SK-MEL-5 (cell line): ENCODE measurements around the gene IKZF2. TPM values are rescaled to one million over a fixed set of nuclear protein-coding genes. Genes with fewer than 3 reads are reported as not detected.

Experiments
- DNase-seq: peaks from one replicate; pipeline ENCODE4 v3.0.0-alpha.2; 2016; ENCODE audit warnings: low read depth, low spot score
- in situ Hi-C: cut with HindIII; loops from 2 replicates; pipeline ENCODE4 v1.10.0; 2016; ENCODE audit warnings: low sequenced_read_pairs, high pct_unique_total_duplicates, low pct_unique_long_range_greater_than_20kb
- total RNA-seq: library from RNA; depleted of rRNA; stranded (reverse); fragments of >200 nt; shearing (Covaris generic); gene quantifications from 2 replicates; pipeline ENCODE4 v1.2.3, GENCODE V29; 2014; rRNA removed

The IKZF2 gene
- total RNA-seq, 1 experiment from 2014 or later, result 0.79 TPM

DNA sequence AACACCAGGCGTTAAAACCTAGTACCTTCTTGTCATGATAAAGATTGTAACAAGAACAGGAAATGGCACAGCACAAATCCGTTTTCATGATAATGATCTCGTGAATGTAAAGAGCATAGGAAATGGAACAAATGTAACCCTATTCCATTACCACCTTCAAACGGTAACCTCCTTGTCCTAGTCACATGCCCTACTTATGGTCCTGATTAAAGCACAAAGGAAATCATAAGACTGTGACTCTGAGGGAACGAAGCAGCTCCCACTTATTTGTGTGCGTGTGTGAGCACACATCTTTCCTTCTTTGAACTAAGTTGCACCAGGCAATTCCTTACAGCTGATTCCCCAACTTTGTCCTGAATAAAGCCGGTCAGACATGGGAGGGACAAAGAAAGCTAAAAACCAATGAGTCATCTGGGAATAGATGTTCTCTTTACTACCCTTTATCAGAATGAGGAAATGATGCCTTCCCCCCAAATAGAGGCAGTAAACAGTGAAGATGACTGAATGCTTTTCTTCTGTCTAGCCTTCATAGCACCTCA, 192.6 kb downstream of the IKZF2 start:
- peak; percentile 10 for DNase-seq
- in situ Hi-C loops, result no loop called here

DNA sequence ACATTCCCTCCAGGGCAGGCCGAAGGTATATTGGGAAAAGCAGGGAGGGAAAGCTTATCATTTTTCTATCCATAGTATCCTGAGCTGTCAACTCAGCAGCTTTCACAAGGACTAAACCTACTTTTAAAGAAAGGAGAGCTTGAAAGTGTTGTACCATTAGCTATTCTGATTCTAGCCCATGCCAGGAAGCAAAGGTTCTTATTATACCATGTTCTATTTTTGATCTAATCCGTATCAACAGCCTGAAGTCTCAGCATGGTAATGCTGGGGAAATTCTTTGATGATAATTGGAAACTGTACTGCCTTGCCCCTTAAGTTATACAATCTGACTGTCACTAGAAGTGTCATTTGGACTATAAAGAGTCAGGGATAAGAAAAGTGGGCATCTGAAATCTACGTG, 193.3 kb downstream of the IKZF2 start:
- DNase-seq, result no peak
- in situ Hi-C loops, result no loop called here

DNA sequence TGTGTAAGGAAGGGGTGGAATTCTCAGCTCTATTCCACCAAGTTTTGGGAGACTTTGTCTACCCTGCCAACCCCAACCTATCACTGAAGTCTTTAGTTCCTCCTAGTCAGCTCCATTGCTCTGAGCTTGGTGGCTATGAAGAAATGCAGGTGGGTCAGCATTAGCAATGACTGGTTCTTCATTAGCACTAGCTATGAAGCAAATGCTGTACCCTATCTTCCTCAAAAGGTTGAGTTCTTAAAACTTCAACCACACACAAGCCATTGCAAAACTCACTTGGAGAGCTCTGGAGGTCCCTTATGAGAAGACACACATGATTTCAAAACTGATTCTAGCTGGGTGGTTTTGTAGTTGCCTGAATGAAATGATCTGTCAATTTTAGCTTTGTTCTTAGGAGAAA, 193.8 kb downstream of the IKZF2 start:
- no peak for DNase-seq
- in situ Hi-C loops, result no loop called here

DNA sequence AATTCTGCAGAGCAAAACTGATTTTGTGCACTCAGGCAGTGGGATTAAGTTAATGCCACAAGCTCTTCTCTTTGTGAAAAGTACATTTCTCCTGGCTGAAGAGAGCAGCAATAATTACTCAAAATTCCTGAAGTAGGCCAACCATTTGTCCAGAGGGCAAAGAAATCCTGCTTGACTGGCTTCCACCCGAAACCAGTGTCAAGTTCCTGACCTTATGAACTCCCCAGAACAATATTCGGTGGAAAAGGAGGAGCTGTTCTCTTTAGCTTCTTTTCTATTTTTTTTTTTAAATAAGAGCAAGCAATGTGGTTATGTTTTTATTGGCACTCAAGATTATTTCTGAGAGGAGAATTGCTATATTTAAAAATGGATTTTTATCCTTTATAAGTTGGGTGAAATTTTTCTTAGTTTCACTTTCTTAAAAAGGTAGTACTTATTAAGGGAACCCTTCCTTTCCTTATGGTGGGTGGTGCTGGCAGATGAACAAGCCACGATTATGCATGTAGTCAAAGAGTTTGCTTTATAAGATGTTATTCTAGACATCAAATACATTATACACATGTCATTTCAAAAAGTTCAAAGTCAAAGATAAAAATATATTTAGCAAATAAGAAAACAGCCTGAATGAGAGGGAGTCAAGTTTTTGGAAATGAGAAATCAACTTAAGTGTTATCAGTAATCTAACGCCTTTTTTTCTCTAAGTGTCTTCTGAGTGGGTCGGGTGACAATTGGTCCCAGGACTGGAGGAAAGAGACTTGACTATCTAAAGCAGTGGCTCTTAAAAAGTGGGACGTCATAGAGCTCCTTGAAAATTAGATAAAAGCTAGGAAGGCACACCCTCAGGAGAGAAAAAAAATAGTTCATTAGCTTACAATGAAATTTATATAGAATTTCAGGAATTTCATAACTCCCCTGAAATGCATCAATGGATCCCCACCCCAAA, 194.5 kb downstream of the IKZF2 start:
- in situ Hi-C loops, result no loop called here
- no peak for DNase-seq

DNA sequence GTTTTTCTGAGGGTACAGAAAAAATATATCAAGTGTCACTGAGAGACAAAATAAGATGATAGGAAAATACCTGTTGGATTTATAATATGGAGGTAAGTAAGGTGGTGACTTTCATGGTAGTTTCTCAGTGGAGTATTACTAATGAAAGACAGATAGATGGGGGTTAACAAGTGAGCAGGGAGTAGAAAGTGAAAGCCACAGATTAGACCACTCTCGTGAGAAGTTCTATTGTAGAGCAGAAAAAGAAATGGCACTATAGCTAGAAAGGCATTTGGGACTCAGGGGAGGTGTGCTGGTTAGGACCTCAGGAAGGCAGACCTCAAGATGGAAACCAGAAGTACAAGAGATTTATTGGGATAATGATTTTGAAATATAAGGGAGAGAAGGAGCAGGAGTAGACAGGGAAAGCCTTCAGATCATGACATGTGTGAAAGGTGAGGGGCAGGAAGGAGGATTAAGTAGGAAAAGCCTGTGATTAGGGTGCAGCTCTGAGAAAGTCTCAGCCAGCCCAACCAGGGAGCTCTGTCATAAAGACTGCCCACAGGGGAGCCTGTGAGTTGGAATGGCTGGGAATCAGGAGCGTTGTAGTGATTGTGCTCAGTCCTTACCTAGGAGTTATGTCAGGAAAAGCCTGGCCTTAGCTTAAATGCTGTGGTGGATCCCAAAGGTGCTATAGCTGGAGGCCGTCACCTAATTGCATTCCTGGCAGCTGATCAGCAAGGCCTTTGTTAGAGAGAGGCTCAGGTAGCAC, 198.1 kb downstream of the IKZF2 start:
- in situ Hi-C loops, result no loop called here
- DNase-seq, result no peak

DNA sequence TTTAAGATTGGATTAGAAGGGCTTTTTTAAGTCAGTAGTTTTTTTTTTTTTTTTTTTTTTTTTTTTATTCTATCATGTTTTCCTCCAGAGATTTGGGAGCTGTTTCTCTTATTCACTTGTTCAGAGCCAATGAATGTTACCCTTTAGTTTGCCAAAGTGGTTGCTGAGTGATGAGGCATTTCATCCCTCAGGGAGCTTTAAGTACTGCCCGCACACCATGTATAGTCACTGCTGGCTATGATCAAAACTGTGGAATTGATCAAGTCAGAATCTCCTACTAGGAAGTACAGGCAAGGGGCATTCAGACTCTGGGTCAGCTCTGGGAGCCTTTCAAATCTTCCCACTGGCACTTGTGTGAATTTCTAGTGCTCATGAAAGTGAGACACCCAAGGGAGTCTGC, 201.6 kb downstream of the IKZF2 start:
- no peak for DNase-seq
- in situ Hi-C loops, result no loop called here

Other genes with a start within 250 kb of the IKZF2 start
- gene SPAG16, start 132.9 kb upstream of the IKZF2 start, total RNA-seq, result 17.4 and 18.8 TPM in 2 replicates